HG03520 (cell line): ENCODE data around the gene MICAL3.

Experiments
- ATAC-seq: cut with Tn5 transposase; IDR thresholded peaks from one replicate; pipeline ENCODE4 v1.9.1; 2021; ENCODE audit warnings: mild to moderate bottlenecking, moderate library complexity; ENCODE audit not compliant: unreplicated experiment

Gene MICAL3

DNA sequence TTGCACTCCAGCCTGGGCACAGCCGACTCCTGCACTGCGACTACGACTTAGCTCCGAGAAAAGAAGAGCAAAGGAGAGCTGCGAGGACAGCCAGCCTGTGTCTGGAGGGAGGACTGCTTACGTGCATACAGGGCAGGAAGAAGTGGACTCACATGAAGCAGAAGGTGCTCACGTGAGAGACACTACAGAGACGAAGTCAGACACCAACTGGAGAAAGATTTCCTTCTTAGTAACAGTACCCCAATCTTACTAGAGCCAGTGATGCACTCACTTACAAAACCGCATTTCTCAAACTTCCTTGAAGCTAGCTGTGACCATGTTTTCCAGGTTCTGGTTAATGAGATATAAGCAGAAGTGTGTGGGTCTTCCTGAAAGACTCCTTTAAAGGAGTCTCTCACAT is 67.7 kb downstream of the MICAL3 start:
- ATAC-seq: no peak

DNA sequence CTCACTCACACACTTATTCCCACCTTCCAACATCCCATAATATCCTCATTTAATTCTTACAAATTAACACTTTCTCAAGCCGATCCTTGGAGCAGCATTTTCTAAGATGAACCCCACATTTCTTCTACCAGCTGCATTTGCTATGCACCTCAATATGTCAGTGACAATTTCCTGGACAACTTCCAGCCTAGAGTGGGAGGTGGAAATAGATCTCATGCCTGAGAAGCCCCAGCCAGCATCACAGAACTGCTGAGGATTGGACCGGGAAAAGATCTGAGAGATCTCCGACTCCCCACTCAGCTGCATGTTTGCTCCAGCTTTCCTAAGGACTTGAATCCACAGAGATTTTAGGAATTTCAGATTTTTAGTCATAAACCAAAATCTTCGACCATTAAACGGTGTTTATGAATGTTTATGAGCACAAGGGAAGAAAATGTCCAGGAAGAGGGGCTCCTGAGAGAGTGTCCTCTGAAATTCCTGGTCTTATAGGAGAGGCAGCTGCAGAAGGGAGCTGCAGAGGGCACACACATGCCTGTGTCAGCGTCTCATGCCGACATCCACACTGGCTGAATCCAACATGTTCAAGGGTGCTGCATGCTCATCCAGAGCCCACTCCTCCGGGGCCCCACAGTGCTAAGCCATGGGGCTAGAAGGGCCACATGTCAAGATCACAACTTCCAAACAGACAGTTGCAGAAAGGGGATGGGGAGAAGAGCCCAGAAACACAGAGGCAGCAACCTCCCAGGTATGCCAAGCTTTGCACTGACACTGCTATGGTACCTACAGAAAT is 68.6 kb downstream of the MICAL3 start:
- no peak for ATAC-seq

DNA sequence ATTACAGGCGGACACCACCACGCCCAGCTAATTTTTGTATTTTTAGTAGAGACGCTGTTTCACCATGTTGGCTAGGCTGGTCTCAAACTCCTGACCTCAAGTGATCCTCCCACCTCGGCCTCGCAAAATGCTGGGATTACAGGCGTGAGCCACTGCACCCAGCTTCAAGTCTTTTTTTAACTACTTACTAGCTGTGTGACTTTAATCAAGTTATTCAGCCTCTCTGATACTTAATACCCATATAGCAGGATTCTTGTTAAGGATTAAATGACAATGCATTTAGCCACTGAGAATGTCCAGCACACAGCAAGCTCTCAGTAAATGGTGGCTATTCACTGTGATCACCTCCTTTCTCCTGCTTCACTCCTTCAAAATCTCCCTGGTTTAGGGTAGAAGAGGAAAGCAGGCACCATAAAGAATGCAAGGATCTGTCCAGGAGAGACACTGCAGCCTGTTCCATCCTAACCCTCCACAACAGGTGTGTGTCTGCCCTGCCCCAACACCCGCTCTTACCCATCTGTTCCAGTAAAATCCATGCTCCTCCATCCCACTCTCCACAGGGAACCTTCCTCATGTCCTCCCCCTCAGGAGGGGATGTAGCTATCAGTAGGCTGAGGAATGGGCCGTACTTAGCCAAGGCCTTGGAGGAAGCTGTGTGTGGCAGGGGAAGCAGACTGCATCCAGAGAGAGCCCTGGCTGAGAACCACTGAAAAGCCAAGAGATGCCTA is 69.3 kb downstream of the MICAL3 start:
- ATAC-seq: no peak

DNA sequence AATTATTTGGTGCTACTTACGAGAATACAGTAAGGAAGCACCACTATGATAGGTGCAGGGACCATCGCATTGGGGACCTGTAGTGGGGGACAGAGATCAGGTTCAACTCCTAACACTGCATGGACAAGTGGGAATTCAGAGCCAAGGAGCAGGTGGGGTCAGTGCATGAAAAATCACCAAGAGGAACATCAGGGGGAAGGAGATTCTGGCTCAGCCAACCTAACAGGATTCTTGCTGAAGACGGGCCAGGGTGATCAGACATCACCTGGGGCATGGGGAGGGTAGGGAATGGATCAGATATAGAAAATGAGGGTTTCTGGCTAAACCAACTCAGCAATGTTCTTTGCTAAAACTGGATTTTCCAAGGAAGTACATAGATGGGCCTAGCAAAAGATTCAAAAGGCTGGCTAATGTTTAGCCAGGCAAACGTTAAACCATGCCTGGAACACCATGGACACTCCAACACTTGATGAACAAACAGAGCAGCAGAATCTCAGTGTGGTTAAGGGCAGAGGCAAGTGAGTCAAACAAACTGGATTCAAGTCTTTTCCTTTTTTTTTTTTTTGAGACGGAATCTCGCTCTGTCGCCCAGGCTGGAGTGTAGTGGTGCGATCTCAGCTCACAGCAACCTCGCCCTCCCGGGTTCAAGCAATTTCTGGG is 70.0 kb downstream of the MICAL3 start:
- ATAC-seq: no peak

DNA sequence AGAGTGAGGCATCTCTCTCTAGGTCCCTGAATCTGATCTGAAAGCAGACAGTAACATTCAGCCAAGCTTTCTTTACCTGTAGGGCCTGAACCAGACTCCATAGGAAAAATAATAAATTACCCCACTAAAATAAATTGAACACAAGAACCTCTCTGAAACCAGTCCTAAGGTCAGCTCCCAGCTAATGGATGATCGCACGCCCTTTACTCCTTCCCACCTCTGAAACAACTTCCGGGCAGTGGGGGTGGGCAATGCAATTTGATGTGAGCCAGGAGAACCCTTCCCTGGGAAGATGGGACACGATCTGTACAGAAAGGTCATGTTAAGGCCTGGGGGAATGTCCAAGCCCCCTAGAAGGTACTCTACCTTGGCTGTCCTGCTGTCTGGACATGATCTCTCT is 71.2 kb downstream of the MICAL3 start:
- no peak for ATAC-seq

DNA sequence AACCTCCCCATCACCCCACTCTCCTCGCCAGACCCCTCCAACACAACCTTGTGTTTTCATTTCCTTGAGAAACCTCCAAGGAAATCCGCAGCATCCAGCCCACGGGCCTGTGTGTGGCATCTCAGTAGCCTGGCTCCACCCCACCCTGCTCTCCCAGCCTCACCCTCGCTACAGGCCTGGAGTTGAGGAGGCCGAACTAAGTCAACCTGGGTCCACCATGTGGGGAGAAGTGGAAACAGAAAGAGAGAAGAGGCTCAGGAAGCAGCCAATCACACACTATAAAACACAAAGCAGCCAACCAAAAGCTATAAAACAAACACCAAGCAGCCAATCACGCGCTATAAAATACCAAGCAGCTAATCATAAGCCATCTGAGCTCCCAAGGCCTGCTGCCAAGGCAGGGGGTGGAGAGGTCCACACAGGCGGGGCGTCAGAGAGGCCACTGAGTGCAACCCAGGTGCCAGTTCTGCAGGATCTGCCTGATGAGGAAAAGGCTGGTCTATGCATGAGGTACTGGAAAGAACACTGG is 72.0 kb downstream of the MICAL3 start:
- no peak for ATAC-seq

DNA sequence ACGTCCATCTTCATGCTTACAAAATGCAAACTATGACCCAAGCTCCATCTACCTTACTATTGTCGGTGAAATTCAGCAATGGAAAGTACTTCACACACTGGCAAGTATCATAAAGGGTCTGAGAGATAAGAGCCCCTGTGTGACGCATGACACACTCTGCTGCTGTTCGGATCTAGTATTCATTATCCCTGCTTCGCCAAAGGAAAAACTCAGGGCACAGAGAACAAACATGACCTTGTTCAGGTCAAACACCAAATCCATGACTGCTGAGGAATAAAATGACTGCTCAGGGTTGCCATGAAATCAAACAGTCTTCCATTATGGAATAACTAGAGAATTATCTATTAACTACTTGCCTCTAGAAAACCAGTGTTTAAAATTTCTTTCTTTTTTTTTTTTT is 73.0 kb downstream of the MICAL3 start:
- no peak for ATAC-seq

DNA sequence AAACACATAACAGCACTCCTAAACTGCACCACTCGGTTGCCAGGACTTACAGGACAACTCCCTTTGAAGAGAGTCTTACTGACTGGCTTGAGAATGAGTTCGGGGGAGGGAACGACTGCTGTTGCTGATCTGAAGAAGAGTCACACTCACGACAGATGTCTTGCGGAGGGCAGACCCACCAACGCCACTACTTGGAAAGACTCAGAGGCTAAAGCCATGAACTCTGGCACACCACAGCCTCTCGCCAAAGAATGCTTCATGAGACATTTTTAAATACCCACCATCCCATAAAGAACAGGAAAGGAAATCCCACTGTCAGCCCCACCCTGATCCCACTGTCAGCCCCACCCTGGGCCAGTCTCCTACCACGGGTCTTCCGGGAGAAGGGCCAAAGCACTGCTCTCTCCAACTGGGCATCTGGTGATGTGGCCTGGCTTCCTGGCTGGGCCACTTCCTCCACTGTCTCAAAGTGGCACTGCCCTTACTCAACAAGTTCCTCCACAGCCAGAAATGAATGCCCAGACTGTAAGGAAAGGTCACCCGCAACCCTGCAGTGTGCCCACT is 73.6 kb downstream of the MICAL3 start:
- no peak for ATAC-seq

DNA sequence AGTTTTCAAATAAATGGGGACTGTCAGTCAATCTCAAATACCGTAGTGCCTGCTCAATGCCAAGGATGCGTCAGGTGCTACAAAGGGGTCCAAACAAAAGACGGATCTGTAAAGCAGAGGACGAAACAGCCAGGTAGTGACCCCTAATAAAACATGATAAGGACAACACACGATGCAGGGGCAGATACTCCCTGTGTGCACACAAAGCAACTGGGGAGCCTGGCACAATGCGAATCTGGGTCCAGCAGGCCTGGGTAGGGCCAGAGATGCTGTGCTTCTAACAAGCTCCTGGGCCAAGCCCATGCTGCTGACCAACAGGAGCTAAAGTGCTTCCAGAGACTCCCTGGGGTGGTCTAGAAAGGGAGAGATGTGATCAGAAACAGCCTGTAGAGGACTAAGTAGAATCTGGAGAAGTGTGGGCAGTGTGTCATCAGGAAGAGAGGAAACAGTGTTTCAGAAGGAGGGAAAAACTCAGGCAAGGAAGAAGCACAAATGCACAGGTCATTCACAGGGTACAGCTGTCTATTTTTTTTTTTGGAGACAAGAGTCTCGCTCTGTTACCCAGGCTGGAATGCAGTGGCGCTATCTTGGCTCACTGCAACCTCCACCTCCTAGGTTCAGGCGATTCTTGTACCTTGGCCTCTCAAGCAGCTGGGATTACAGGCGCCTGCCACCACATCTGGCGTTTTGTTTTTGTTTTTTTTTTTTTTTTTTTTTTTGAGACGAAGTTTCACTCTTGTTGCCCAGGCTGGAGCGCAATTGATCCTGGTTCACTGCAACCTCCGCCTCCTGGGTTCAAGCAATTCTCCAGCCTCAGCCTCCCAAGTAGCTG is 74.5 kb downstream of the MICAL3 start:
- ATAC-seq: no peak

DNA sequence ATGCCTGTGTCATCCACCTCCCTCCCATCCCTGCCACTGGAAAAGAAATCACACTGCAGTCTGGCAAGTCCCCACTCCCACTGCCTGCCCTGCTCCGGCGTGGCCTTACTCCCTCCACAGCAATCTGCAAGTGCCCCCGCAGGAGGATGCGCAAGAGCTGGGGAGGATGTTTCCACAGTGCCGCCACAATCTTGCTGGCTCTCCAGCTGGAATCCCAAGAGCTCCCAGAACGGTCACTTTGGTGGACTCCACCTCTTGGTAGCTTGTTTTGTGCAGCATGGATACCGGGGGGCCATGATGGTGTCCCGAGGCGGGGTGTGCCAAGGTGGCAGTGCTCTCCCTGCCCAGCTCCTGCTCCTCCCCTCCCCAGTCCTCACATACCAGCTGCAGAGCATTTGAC is 76.3 kb downstream of the MICAL3 start:
- no peak for ATAC-seq

DNA sequence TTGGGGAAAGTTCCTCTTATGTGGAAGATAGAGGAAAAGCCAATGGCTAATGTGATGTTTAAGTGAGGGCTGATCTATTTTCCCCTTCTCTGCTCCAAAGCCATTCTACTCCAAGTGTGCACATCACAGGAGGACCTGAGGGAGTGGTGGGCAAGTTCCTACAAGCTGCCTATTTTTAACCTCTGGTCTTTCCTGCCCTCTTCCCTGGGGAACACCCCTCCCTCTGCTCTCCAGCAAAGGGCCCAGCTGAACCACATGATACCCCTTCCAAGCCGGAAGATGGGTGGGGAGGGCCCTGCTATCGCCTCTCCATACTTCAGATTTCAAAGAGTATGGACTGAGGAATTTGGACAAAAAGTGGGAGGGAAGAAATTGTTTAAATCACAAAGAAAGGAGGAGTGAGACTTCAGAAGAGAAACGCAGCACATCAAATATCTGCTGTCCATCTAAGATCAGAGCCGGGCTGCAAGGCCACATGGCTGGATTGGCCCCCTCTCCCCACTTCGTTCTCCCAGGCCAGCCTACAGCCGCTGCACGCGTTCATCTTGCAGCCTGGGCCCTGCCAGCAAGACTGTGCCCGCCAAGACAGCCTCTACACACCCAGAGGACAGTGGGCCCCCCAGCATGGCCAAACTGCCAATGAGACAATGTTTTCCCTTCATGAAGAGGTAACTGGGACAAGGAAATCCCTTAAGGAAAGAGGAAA is 77.5 kb downstream of the MICAL3 start:
- no peak for ATAC-seq

DNA sequence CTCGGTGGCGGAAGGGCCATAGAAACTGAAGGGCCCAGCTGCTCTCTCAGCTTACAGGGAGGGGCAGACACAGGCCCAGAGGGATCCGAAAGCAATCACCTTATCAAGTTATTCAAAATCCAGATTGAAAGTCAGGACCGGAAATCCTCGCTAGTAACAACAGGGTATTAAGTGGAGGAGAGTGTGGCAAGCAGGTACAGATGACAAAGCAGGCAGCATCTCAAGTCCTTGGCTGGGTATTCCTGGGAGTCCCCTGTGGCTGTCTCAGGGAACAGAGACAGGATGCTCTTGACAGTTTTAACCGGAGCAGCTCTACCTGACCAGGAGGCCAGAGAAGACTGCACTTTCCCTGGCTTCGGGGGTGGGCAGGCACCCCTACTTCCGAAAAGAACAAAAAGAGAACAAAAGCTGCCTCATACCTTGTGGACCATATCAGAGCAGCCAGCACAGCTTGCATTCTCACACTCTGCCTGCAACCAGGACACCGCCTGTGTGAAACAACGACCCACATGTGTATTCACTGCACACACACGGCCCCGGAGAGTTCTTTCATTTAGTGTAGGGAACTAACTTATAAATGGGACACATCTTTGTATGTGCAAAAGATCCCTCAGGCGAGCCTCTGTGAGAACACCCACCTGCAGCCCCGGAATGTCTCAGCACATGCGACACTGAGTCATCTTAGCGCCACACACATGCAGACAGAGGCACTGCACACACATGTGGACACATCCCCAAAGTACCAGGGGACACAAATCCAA is 78.3 kb downstream of the MICAL3 start:
- ATAC-seq: no peak

DNA sequence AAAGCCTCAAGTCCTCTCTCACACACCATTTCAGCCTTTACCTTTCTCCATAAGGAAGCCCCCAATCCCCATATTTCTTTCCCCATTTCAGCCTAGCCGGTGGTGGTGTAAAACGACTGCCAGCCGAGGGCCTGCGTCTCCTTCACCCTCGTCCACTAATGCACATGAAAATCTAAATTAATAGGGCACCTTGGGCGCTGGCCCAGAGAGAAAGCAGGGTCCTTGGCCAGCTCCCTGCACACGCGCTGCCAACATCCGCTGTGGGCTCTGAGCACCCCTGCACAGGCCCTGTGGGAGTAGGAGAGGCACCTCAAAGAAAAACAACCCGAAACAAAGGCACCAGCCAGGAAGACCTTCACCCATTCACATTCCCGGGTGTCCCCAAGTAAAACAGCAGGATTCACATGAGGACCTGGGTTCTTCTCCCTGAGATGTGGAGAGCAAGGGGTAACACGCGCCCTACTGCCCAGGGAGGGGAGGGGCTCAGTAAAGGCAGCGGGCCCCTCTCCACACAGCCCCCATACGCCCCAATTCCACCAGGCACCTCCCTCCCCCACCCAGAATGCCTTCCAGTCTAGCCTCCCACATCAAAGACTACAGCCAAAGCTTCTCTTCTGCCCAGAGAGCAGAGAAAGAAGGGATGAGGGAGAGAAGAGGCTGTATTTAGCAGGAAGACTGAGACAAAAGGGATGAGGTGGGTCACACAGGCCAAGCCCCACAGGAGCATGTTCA is 79.0 kb downstream of the MICAL3 start:
- ATAC-seq: no peak

DNA sequence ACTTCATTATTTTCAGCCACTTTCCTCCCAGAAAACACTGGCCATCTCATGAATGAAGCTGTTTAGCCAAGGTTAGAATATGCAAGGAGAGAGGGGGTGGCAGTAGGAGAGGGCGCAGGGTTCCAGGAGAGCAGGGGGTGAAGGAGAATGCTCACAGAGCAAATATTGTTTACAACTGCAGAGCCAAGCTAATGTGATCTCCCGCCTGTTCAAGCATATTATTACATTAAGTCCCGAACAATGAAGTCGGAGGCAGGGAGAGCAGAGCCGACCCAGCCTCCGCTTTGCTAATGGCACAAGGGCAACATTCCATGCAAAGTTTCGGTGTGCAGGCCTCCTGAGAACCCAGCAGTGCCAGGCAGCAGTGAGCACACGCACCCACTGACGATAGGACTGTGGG is 80.1 kb downstream of the MICAL3 start:
- no peak for ATAC-seq

DNA sequence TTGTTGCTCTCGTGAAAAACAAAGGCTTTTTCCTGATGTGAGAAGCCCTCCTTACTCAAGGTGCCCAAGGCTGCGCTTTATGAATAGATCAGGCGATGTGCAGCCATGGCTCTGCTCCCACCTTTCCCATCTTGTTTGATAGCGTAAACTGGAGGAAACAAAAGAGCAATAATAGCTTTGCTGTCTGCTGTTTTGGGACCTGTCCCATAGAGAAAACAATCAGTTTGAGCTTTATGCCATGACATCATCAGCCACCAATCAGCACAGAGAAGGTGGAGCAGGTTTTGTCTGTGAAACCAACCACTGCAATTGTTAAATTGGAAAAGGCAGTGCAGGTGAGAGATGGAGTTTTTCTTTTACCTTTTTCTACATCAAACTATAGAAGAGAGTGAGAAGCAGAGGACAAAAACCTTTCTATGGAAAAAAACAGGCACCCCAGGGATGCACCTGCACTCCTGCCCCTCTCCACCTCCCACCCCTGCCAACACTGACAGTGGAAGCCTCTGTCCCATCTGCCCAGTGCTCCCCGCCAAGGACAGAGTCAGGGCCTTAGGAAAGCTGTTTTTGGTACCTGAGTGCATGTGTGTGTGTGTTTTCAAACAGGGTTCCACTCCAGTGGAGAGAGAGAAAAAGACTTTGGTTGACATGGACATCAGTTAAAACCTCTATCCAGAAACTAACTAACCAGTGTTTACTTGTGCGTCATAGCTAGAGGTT is 80.7 kb downstream of the MICAL3 start:
- no peak for ATAC-seq

DNA sequence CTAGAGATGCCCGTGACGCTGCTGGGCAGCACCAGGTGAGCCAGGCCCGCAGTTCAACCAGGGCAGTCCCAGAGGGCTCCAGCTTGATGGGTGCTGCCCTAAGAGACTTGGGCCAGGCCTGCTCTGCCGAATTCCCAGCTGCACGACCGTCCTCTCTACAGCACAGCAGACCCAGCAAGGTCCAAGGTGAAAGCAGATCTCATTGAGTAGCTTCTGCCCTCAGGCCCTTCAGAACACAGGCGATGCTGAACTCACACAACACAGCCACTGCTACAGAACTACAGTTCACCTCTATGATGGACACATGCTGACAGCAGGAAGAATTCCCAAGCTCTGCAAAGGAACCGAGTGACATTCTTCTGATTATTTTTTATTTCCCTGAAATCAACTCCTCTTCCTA is 81.6 kb downstream of the MICAL3 start:
- ATAC-seq: no peak

DNA sequence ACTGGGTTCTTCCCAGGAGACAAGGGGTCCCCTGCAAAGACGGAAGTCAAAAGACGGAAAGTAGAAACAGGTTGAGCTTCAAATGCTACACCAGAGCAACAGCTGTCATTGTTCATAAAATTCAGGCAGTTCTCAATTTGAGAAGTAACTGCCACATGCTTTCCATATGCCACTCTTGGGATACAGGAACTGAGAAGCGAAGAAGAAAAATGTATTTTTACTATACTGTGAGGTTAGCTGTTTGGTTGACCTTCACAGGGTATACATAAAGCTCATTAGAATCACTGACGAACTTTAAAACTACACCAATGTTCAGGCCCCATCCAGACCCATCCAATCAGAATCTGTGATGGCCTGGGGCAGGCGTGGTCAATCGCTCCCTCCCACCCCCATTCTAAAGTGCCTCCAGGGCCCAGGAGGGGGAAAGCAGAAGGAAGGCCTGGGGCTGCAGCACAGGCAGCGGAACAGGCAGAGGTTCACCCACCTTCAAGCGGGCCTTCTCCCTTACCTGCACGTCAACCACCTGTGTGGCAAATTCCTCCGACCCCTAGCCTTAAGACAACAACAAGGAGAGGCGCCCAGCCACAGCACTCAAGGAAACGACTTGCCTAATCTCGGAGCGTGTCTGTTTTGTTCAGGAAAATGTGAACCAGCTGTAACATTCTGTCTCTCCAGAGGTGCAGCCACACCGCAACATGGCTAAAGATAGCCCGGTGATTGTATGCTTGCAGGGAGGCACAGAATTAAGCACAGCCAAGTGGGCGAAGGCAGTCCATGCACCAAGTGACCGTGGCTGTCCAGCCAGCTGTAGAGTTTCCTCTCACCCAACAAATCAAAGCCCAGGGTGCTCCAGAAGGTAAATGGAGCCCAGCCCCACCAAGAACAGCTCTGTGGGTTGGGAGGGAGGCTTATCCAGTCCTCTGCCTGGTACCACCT is 82.6 kb downstream of the MICAL3 start:
- no peak for ATAC-seq
